Stimulated activated CD4-positive, alpha-beta T cell treated with anti-CD3 and anti-CD28 coated beads, Interleukin-12 subunit alpha, Interleukin-12 subunit beta, amount 100 ng/mL, for 48 hours (primary cell): ENCODE results near the gene COL19A1.

ENCODE experiments used
- DNase-seq, 3 donors: peaks; one replicate each; pipeline ENCODE4 v3.0.0-alpha.2; 2020; ENCODE audit warnings: low read depth in 2 of 3, low spot score in 1 of 3

Gene COL19A1

DNA sequence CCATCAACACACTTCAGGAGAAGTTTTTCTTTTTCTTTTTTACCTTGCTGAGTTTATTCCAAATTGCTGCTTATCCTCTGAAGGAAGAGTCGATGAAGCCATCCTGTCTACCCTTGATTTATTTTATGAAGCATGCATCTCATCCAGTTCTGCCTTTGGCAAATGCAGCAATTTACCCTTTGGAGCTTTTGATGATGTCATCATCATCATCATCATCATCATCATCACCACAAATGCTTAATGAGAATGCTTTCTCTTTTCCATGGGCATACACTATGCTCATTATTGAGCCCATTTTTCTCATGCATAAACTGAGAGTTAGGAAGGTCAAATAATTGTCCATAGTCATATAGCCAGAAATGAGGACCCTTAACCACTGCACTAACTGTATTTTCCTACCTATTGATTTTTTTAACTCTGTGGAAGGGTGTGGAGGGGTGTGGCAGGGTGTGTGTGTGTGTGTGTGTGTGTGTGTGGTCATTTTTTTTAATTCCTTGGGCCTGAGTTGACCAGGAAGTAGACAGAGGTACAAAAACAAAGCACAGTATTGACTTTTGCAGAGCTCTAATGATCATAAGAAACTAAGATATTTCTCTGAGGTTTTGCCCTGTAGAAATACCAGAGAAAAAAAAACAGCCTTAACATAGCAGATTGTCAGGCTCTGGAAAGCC lies 353.7 kb downstream of the COL19A1 start:
- DNase-seq = no peak

DNA sequence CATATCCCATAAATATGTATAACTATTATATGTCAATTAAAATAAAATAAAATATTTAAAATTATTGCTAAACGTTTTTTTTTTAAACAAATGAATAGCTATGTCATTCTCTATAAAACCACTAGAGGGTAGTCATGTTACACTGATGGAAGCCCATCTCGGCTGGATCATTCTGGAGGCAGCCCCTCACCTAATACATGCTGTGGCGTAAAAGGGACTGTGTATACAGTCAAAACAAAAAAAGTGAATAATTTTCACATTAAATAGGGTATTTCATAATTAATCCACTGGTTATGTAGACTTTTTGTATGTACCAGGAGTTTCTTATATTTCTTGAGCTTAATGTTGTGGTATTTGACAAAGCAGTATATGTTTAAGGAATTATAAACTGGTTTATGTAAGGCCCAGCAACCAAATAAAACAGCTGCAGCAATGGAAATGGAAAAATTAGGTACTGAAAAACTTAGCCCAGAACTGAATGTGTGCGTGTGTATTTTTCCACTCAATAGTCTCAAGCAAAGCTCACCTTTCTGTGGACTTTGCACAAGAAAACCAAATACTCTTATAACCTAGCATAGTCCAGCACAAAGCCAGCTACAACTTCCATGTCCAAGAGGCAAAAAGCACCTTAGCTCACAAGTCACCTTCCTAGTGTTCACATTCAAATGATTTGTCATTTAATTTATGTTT lies 354.8 kb downstream of the COL19A1 start:
- no peak for DNase-seq

DNA sequence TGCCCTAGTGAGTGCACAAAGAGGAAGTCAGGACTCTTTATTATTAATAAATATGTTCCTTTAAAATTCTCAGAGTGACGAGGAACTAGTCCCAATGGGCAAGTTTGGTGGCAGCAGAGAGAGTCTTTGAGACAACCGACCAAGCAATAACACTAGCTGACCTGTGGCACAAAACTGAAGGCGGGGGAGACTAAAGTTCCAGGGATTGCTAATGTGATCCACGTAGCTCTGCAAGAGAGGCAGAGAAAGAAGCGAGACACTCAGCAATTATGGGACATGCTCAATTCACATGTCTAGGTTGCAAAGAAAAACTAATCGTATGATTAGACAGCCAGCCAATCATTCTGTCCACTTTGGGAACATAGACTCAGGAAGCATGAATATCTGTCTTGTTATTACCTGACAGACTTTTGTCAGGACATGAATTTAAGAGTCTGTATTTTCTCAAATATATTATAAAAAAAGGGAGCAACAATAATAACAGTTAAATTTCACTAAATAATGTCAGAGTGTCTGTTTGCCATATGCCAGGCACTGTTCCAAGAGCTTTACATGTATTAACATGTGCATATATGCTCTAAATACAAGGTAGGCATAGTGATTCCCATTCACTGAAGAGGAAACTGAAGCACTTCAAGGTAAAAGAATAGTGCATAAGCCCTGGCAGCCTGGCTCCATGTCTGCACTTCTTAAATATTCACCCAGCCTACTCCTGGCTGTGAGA lies 355.5 kb downstream of the COL19A1 start:
- DNase-seq = no peak

DNA sequence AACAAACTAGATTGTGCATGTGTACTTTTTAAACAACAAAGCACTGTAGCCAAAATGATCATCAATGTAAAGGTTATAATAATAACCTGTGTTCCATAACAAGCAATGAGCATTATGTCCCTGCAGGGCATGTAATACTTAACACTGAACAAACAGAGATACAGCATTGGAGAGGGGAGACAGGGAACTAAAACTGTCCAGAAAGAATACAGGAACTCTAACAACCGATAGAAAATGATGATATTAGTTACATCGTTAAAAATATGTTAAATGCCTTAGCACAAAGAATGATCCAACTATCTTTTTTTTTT lies 356.0 kb downstream of the COL19A1 start:
- no peak for DNase-seq

DNA sequence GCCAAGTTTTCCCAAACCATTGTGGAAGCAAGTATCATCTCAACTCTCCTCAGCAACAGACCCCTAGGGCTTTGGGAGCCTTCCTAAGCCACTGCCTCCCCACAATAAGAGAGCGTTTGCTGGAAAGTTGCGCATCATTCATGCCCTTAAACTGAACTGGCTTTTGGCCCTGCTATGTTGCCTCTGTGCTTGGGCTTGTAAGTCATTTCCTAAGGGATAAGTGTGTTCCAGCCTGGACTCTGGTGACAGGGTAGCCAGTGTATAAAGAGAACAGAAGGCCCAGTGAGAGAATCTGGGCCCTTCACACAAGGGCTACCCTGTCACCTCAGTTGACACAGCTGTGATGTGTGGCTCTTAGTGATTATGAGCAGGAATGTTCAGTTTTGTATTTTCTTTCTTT lies 358.7 kb downstream of the COL19A1 start:
- DNase-seq = no peak

DNA sequence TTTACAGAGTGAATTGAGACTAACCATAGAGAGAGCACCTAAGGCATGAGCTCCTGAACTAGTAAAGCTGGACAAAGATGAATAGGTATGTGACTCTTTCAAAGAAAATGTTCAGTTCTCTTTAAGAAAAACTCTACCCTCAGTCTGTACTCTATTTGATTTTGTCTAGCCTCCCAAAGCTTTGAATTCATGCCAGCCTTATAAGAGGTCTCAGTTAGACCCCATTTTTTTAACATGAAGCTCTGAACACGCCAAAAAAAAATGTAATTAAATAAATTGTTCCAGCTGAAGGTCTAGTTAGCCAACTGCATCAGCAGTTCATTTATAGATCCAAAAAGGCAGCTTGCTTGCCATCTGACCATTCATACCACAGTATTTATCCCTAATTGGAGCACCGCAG lies 365.0 kb downstream of the COL19A1 start:
- DNase-seq = no peak

DNA sequence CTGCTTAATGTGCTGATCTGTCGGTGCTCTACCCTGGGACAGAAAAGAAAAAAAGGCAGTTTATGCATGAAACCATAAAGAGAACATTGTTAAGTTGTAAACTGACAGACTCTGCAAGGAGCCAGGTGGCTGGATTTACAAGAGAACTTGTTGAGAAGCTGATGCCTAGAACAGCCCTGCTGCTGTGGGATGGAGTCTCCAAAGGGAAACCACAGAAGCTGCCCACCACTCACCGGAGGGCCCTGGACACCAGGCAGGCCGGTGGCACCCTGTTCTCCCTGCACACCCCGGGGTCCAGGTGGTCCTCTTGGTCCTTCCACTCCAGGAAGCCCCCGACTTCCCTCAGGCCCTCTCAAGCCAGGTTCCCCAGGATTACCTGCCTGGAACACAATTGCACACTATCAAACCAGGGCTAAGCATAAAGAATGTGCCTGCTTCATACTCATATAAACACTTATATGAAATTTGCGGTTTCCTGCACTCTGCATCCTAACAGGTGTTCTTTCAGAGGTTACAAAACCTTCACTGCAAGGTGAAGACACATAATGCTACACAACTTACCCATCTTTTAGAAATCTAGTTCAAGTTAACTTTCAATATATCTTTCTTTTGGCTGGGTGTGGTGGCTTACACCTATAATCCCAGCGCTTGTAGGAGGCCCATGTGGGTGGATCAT lies 368.3 kb downstream of the COL19A1 start:
- DNase-seq = no peak

DNA sequence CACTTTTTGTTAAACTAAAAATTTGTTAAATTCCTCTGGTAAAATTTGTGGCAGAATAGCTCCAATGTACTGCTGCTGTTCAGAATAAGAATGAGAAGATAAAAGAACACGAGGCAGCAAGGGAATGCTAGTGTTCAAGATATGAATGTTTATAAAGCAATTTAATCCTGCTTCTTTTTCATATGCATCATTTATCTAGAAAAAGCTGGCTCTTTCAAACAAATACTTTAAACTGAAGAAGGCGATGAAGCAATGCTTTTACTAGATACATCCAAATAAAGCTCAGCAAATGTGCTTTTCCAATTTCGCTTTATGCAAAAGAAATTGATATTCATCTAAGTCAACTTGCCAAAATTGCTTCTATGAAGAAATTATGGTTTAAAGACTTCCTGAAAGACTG lies 370.0 kb downstream of the COL19A1 start:
- DNase-seq = no peak

DNA sequence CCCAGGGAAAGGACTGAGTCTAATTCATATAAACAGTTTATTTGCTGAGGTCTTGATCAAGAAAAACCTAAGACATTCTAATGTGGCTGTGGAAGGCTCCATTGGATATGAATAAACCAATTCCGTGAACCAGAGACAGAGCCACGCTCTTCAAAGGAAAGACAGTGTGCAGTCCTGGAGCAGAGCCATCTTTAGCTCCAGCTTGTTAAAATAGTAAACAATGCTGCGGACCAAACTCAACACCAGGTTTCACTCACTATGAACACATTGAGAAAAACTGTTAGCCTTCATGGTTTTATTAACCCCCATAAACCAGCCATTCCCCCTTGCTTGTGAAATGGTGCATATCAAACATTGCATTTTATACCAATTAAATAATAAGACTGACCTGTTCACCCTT lies 374.7 kb downstream of the COL19A1 start:
- no peak for DNase-seq

DNA sequence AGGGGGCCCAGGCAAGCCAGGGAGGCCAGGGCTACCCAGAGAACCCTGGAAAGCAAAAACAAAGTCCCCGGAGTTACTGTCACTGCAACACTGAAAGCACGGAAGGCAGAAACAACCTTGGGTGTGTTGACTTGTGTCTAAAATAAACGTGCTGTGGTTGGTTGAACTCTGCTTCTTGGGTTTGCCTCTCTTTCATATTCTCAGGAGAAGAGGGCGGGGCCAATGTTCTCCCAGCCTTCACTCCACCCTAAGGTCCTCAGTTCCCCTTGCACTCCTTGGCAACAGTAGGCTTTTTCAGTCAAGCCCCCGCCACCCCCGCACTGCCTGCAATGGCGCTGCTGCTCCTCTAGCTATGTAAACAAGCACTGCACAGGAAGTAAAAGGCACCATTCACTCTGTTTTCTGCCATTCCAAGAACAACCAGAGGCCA lies 375.6 kb downstream of the COL19A1 start:
- no peak for DNase-seq

DNA sequence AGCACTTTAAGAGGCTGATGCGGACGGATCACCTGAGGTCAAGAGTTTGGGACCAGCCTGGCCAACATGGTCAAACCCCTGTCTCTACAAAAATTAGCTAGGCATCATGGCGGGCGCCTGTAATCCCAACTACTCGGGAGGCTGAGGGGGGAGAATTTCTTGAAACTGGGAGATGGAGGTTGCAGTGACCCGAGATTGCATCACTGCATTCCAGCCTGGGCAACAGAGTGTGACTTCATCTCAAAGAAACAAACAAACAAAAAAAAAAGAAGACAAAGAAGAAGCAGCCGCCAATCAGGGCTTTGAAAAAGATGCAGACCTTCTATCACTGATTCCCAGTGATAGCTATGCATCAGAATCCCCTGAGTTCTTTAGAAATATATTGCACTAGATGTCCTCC lies 379.8 kb downstream of the COL19A1 start:
- DNase-seq = no peak

DNA sequence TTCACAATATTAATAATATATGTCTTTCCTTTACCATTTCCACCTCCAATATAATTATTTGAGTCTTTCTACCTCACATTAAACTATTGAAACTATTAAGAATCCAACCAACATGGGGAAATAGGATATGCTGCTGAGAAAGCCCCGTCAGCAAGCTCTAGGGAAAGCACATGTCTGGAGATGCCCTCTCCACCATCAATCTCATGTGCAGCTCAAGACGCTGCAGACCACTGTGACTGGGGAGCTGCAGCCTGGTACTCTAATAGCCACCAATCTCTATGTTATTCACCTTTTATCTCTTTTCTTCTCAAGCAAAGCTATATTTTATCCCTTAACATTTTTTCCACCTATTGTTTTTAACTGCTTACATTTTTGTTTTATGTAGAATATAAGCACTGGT lies 386.2 kb downstream of the COL19A1 start:
- no peak for DNase-seq

DNA sequence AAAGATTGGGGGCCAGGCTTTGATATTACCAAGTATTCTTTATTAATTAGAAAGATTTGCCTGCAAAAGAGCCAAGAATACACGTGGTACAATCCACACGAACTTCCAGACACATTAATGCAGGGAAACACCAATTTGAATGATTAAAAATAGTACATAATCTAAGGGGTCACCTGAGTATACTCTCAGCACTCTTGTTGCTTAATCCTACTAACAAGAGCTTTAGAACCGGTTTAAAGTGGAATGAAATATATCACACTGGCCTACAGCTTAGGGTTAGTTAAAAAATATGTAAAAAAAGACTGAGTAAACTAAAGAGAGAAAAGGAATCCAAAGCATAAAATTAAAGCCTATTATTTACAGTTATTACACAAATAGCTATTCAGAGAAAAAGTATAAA lies 387.6 kb downstream of the COL19A1 start:
- no peak for DNase-seq

DNA sequence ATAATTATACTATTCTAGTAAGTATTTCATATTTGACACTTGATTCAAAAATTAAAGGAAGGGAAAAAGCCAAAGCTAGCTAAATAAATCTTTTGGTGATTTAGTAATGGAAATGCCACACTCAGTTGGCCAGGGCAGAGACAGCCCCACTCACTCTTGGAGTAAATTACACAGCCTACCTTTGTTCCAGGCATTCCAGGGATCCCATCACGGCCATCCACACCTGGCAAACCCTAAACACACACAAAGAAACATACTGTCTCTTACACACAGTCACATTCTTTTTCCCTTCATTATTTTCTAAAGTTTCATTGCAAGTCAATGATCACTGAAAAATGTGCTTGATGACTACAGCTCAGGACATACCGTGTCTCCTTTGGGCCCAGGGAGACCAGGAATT lies 388.4 kb downstream of the COL19A1 start:
- DNase-seq = no peak

DNA sequence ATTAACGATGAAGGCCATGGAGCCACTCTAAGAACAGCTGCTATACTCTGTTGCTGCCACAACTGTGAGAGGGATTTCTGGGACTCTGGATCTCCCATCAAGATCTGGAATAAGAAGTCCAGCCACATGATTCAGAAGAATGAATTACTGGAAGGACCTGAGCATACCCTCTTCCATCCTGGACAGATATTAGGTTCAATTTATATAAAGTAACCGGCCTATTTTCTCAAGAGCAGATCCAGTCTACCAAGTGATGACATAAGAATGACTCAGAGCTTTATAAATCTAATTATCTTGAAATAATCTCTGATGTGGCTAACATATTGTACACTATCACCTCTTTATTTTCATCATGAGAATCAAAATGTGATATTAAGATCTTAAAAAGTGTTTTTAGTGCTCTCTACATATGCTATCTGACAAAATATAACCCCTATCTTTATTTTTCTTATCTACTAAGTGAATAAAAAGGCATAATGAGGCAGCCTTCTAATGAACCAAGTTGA lies 391.5 kb downstream of the COL19A1 start:
- no peak for DNase-seq

DNA sequence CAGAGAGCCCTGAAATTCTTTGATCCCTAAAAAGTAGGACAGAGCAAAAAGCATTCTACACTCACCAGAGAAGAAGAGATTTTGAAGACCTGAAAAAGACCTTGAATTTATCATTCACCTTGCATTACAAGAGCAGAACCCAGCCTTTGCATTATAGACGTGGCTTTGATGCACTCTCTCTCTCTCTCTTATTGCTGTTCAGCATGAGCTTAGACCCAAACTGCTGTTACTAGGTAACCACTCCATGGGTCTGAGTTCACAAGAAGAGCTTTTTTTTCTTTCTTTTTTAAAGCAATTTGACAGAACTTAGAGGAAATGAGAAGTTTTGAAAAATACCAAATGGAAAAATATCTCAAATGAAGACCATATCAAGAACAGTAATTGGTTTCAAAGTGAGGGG lies 392.1 kb downstream of the COL19A1 start:
- no peak for DNase-seq
